ENCODE measurements around the gene ATP6V1G3. TPM values are rescaled to one million over a fixed set of nuclear protein-coding genes. Genes with fewer than 3 reads are reported as not detected.

The ATP6V1G3 gene
- total and polyA plus RNA-seq, 7 donors, result not detected

Other genes with a start within 250 kb of the ATP6V1G3 start
- 1 to 10 TPM; 3.9 to 7.0 (median 4.9) TPM for gene PTPRC, start 98.4 kb upstream of the ATP6V1G3 start, total RNA-seq
- under 1 TPM; 0.42 to 0.63 (median 0.51) TPM for gene PTPRC, start 98.4 kb upstream of the ATP6V1G3 start, polyA plus RNA-seq

Measured in psoas muscle (tissue), 7 donors.